Activated CD8-positive, alpha-beta T cell treated with anti-CD3 and anti-CD28 coated beads, Interleukin-2, amount 10 ng/mL, durations not matched to agents 7 days and 5 days (primary cell): ENCODE measurements around the gene FAM161B. TPM values are rescaled to one million over a fixed set of nuclear protein-coding genes. Genes with fewer than 3 reads are reported as not detected.
"Not testable (repeated sequence)": the region's sequence is repeated elsewhere in the genome, so short reads cannot be mapped to it uniquely, and the experiment has no call there.

ENCODE experiments used
- ATAC-seq: fragments of 150-1000 bp; cut with Tn5 transposase; one replicate; pipeline ENCODE4 v1.10.0; 2021; ENCODE audit warnings: moderate library complexity
- CTCF ChIA-PET: fragments of 350-600 bp; sonication (Branson Sonifier 250); formaldehyde crosslinking; loops from one replicate; lab custom pipeline; 2021; ENCODE audit warnings: antibody characterized with exemption; lab: Charles Lee
- POLR2A ChIA-PET: fragments of 350-600 bp; sonication (Branson Sonifier 250); formaldehyde crosslinking; loops from one replicate; lab custom pipeline; 2021; ENCODE audit warnings: antibody characterized with exemption; lab: Charles Lee
- DNase-seq: peaks from one replicate; pipeline ENCODE4 v3.0.0-alpha.2; 2020
- H3K27ac Mint-ChIP-seq: one replicate; pipeline ENCODE4 v1.8.0; 2021; ENCODE audit warnings: mild to moderate bottlenecking, mixed read lengths
- H3K27me3 Mint-ChIP-seq: one replicate; pipeline ENCODE4 v1.8.0; 2021; ENCODE audit warnings: low read depth, mixed read lengths
- H3K36me3 Mint-ChIP-seq: one replicate; pipeline ENCODE4 v1.8.0; 2021; ENCODE audit warnings: low read depth, mixed read lengths
- H3K4me1 Mint-ChIP-seq: one replicate; pipeline ENCODE4 v1.8.0; 2021; ENCODE audit warnings: low read depth, mixed read lengths
- H3K4me3 Mint-ChIP-seq: one replicate; pipeline ENCODE4 v1.8.0; 2021; ENCODE audit warnings: mild to moderate bottlenecking, mixed read lengths
- H3K9me3 Mint-ChIP-seq: one replicate; pipeline ENCODE4 v1.8.0; 2022; ENCODE audit warnings: mixed read lengths; ENCODE audit not compliant: insufficient read depth
- total RNA-seq, 2 experiments: library from RNA; stranded (reverse); gene quantifications; one replicate each; pipeline ENCODE4 v1.2.3, GENCODE V29; 2021

FAM161B gene
- total RNA-seq, result 1 to 10 TPM; 1.2 to 1.7 TPM

- Mint-ChIP-seq H3K36me3 (peaks cover 12% of the 10 kb centered on the region), H3K9me3 (no peaks in the 10 kb centered on the region), H3K27ac (peak within 1 kb of the TSS; percentile 91), H3K27me3 (no peaks in the 10 kb centered on the region), H3K4me3 (peak within 1 kb of the TSS; percentile 98), H3K4me1 (peaks cover 13% of the 10 kb centered on the region)
- ChIA-PET POLR2A (interaction anchor here (0.7 to 1.3 kb wide), 3 partner anchors 64 to 207 kb away, joined by 3 to 4 read pairs (median 3); partner anchors contain the start of gene LIN52), CTCF (interaction anchor here (0.8 to 1.5 kb wide), 3 partner anchors 8 to 22 kb away, joined by 3 read pairs; no protein-coding TSS in a partner anchor)
- DNase-seq, result peak; percentile 96
- ATAC-seq, result peak; percentile 96
Measured at GRCh38 chr14:73949752-73950734, at the start of gene FAM161B, which contains the start of gene COQ6. TSS of gene FAM161B (minus strand) at chr14:73950094. CDS start at chr14:73950026, 68 bp downstream. TSS of gene COQ6 (plus strand) at chr14:73950302. CDS start at chr14:73950333, 31 bp downstream.

GRCh38 chr14:73998726-73999125 lies 48.8 kb upstream of the FAM161B start:
- no peaks in the 10 kb centered on the region for H3K4me1 Mint-ChIP-seq
- ChIA-PET CTCF (interaction anchor here (1.5 kb wide), 1 partner anchor 18 kb away, joined by 3 read pairs; no protein-coding TSS in a partner anchor), POLR2A (interaction anchor here (0.6 to 0.7 kb wide), 2 partner anchors 61 to 825 kb away, joined by 3 read pairs; no protein-coding TSS in a partner anchor)
- ATAC-seq, result no peak
- no peaks in the 10 kb centered on the region for H3K36me3 Mint-ChIP-seq
- no peak overlapping the region for H3K4me3 Mint-ChIP-seq
- DNase-seq, result no peak
- H3K27ac Mint-ChIP-seq, result no peak overlapping the region
- no peaks in the 10 kb centered on the region for H3K9me3 Mint-ChIP-seq
- H3K27me3 Mint-ChIP-seq, result no peaks in the 10 kb centered on the region

- Mint-ChIP-seq H3K4me1 (no peaks in the 10 kb centered on the region), H3K4me3 (no peak overlapping the region), H3K27me3 (no peaks in the 10 kb centered on the region), H3K36me3 (no peaks in the 10 kb centered on the region), H3K27ac (no peak overlapping the region), H3K9me3 (no peaks in the 10 kb centered on the region)
- ChIA-PET CTCF (interaction anchor here (1.5 kb wide), 1 partner anchor 18 kb away, joined by 3 read pairs; no protein-coding TSS in a partner anchor), POLR2A (no interaction called here)
- DNase-seq (no peak), ATAC-seq (no peak)
Measured at GRCh38 chr14:73997944-73998447, 48.1 kb upstream of the FAM161B start.

- Mint-ChIP-seq H3K27me3 (no peaks in the 10 kb centered on the region), H3K4me1 (no peaks in the 10 kb centered on the region), H3K27ac (no peak overlapping the region), H3K9me3 (no peaks in the 10 kb centered on the region), H3K36me3 (no peaks in the 10 kb centered on the region), H3K4me3 (no peak overlapping the region)
- ChIA-PET POLR2A (no interaction called here), CTCF (interaction anchor here (1.5 kb wide), 1 partner anchor 19 kb away, joined by 3 read pairs; no protein-coding TSS in a partner anchor)
- DNase-seq (no peak), ATAC-seq (no peak)
Measured at GRCh38 chr14:73997108-73997943, 47.4 kb upstream of the FAM161B start.

GRCh38 chr14:73996731-73997107 lies 46.8 kb upstream of the FAM161B start:
- Mint-ChIP-seq H3K4me1 (no peaks in the 10 kb centered on the region), H3K27ac (no peak overlapping the region), H3K9me3 (no peaks in the 10 kb centered on the region), H3K27me3 (no peaks in the 10 kb centered on the region), H3K36me3 (no peaks in the 10 kb centered on the region), H3K4me3 (no peak overlapping the region)
- ChIA-PET CTCF (no interaction called here), POLR2A (interaction anchor here (0.6 kb wide), 1 partner anchor 255 kb away, joined by 3 read pairs; no protein-coding TSS in a partner anchor)
- no peak for DNase-seq
- no peak for ATAC-seq

- no peak for DNase-seq
- H3K27me3 Mint-ChIP-seq, result no peaks in the 10 kb centered on the region
- ATAC-seq, result no peak
- H3K4me1 Mint-ChIP-seq, result no peaks in the 10 kb centered on the region
- H3K27ac Mint-ChIP-seq, result no peak overlapping the region
- ChIA-PET POLR2A (interaction anchor here (0.6 kb wide), 1 partner anchor 256 kb away, joined by 3 read pairs; no protein-coding TSS in a partner anchor), CTCF (no interaction called here)
- H3K36me3 Mint-ChIP-seq, result no peaks in the 10 kb centered on the region
- H3K9me3 Mint-ChIP-seq, result no peaks in the 10 kb centered on the region
- no peak overlapping the region for H3K4me3 Mint-ChIP-seq
Measured at GRCh38 chr14:73995977-73996378, 46.1 kb upstream of the FAM161B start.

- POLR2A ChIA-PET, CTCF ChIA-PET, H3K27ac Mint-ChIP-seq, H3K4me3 Mint-ChIP-seq, DNase-seq, ATAC-seq, H3K27me3 Mint-ChIP-seq, H3K36me3 Mint-ChIP-seq, H3K9me3 Mint-ChIP-seq, H3K4me1 Mint-ChIP-seq: not testable (repeated sequence)
Measured at GRCh38 chr14:73994926-73995325, 45.0 kb upstream of the FAM161B start.

GRCh38 chr14:73991092-73991491 lies 41.2 kb upstream of the FAM161B start:
- Mint-ChIP-seq H3K4me1 (no peaks in the 10 kb centered on the region), H3K9me3 (no peaks in the 10 kb centered on the region), H3K36me3 (peaks cover 8% of the 10 kb centered on the region), H3K27ac (no peak overlapping the region), H3K27me3 (no peaks in the 10 kb centered on the region), H3K4me3 (no peak overlapping the region)
- POLR2A ChIA-PET, result no interaction called here
- ATAC-seq (no peak), DNase-seq (no peak)
- CTCF ChIA-PET, result no interaction called here

GRCh38 chr14:73988656-73989055 lies 38.8 kb upstream of the FAM161B start:
- ATAC-seq, CTCF ChIA-PET, DNase-seq, POLR2A ChIA-PET, H3K9me3 Mint-ChIP-seq, H3K4me1 Mint-ChIP-seq, H3K27ac Mint-ChIP-seq, H3K4me3 Mint-ChIP-seq, H3K27me3 Mint-ChIP-seq: not testable (repeated sequence)
- H3K36me3 Mint-ChIP-seq, result peaks cover 15% of the 10 kb centered on the region

- POLR2A ChIA-PET, result no interaction called here
- no peaks in the 10 kb centered on the region for H3K27me3 Mint-ChIP-seq
- H3K4me3 Mint-ChIP-seq, result no peak overlapping the region
- H3K4me1 Mint-ChIP-seq, result no peaks in the 10 kb centered on the region
- CTCF ChIA-PET, result no interaction called here
- no peak overlapping the region for H3K27ac Mint-ChIP-seq
- DNase-seq, result no peak
- H3K36me3 Mint-ChIP-seq, result peaks cover 15% of the 10 kb centered on the region
- no peaks in the 10 kb centered on the region for H3K9me3 Mint-ChIP-seq
- no peak for ATAC-seq
Measured at GRCh38 chr14:73988065-73988464, 38.2 kb upstream of the FAM161B start.

GRCh38 chr14:73977896-73978295 lies 28.0 kb upstream of the FAM161B start:
- Mint-ChIP-seq H3K4me3 (no peak overlapping the region), H3K27ac (no peak overlapping the region), H3K4me1 (no peaks in the 10 kb centered on the region), H3K27me3 (no peaks in the 10 kb centered on the region), H3K9me3 (no peaks in the 10 kb centered on the region), H3K36me3 (no peaks in the 10 kb centered on the region)
- ATAC-seq (no peak), DNase-seq (no peak)
- ChIA-PET CTCF (no interaction called here), POLR2A (no interaction called here)
